ENCODE data around the gene CCSER2. TPM values are rescaled to one million over a fixed set of nuclear protein-coding genes. Genes with fewer than 3 reads are reported as not detected.

Gene CCSER2
- total and polyA plus RNA-seq, 12 donors = 8.3 to 63.9 (median 38.1) TPM

- H3K27me3 ChIP-seq = peaks cover 11% of the 10 kb centered on the region
These were observed 219.2 kb downstream of the CCSER2 start for GRCh38 chr10:84547616-84548015.

DNA sequence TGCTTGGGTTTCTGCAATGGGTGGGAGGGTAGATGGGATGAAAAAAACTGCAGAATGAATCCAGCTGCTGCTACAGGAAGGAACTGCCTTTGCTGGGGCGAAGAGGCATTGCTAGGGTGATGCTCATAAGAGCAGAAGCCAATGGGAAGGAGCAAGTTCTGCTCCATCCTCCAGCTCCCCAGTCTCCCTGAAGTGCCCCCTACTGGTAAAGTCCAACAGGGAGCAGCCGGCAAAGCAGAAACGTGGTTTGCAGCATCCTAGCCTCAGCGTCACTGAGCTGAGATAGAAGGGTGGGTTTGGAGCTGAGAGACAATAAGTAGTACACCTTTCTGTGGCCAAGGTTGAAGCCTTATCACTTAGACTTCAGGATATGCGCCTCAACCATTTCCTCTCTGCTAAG, 220.5 kb downstream of the CCSER2 start:
- intact Hi-C loops (cut with DNase I) = no loop called here
- no peaks in the 10 kb centered on the region for H3K9me3 ChIP-seq (replicated peaks in 1 of 3)
- WGBS, 4 donors = 28 to 35% (median 33%) methylated on average over 5 of the region's 5 CpGs
- H3K4me3 ChIP-seq = no peak overlapping the region
- TF ChIP-seq POLR2A (IDR thresholded peaks at IDR 0.05) = no peak
- TF ChIP-seq, protein P1, sequence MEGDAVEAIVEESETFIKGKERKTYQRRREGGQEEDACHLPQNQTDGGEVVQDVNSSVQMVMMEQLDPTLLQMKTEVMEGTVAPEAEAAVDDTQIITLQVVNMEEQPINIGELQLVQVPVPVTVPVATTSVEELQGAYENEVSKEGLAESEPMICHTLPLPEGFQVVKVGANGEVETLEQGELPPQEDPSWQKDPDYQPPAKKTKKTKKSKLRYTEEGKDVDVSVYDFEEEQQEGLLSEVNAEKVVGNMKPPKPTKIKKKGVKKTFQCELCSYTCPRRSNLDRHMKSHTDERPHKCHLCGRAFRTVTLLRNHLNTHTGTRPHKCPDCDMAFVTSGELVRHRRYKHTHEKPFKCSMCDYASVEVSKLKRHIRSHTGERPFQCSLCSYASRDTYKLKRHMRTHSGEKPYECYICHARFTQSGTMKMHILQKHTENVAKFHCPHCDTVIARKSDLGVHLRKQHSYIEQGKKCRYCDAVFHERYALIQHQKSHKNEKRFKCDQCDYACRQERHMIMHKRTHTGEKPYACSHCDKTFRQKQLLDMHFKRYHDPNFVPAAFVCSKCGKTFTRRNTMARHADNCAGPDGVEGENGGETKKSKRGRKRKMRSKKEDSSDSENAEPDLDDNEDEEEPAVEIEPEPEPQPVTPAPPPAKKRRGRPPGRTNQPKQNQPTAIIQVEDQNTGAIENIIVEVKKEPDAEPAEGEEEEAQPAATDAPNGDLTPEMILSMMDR (IDR thresholded peaks at IDR 0.05) = peak in 1 of 6 experiments; percentile 11
- no peak for DNase-seq
- no peak overlapping the region for H3K27ac ChIP-seq
- no peaks in the 10 kb centered on the region for H3K4me1 ChIP-seq (replicated peaks in 1 of 2)
- H3K36me3 ChIP-seq (replicated peaks in 1 of 2) = no peaks in the 10 kb centered on the region
- H3K27me3 ChIP-seq = peaks cover 11% of the 10 kb centered on the region

More at GRCh38 chr10:84547616-84548015, 219.2 kb downstream of the CCSER2 start:
- 81 to 92% (median 88%) methylated on average over 3 of the region's 3 CpGs for WGBS, 4 donors
- no peaks in the 10 kb centered on the region for H3K36me3 ChIP-seq (replicated peaks in 1 of 2)
- H3K4me3 ChIP-seq = no peak overlapping the region
- no peak overlapping the region for H3K27ac ChIP-seq
- TF ChIP-seq, protein P1 (IDR thresholded peaks at IDR 0.05) = no peak
- DNase-seq = no peak
- H3K4me1 ChIP-seq (replicated peaks in 1 of 2) = no peaks in the 10 kb centered on the region
- H3K9me3 ChIP-seq (replicated peaks in 1 of 3) = no peaks in the 10 kb centered on the region
- intact Hi-C loops (cut with DNase I) = no loop called here

- no peak for DNase-seq
- WGBS, 4 donors = 43 to 61% (median 53%) methylated on average over 11 of the region's 11 CpGs
- TF ChIP-seq POLR2A (IDR thresholded peaks at IDR 0.05) = no peak
- TF ChIP-seq, protein P1 (IDR thresholded peaks at IDR 0.05) = no peak
- Histone ChIP-seq H3K27ac (no peak overlapping the region), H3K4me3 (no peak overlapping the region), H3K9me3 (replicated peaks in 1 of 3) (no peaks in the 10 kb centered on the region), H3K36me3 (replicated peaks in 1 of 2) (no peaks in the 10 kb centered on the region), H3K27me3 (peaks cover 11% of the 10 kb centered on the region), H3K4me1 (replicated peaks in 1 of 2) (no peaks in the 10 kb centered on the region)
- intact Hi-C loops (cut with DNase I) = no loop called here
These were observed 221.2 kb downstream of the CCSER2 start for GRCh38 chr10:84549368-84550165.

- WGBS, 4 donors = 78 to 90% (median 82%) methylated on average over 5 of the region's 5 CpGs
- no peak for TF ChIP-seq POLR2A (IDR thresholded peaks at IDR 0.05)
- TF ChIP-seq, protein P1 (IDR thresholded peaks at IDR 0.05) = no peak
- intact Hi-C loops (cut with DNase I) = no loop called here
- peaks cover 11% of the 10 kb centered on the region for H3K27me3 ChIP-seq
- no peak overlapping the region for H3K27ac ChIP-seq
- H3K36me3 ChIP-seq (replicated peaks in 1 of 2) = no peaks in the 10 kb centered on the region
- H3K4me3 ChIP-seq = no peak overlapping the region
- H3K9me3 ChIP-seq (replicated peaks in 1 of 3) = no peaks in the 10 kb centered on the region
- DNase-seq = no peak
- no peaks in the 10 kb centered on the region for H3K4me1 ChIP-seq (replicated peaks in 1 of 2)
These were observed 222.5 kb downstream of the CCSER2 start for GRCh38 chr10:84550756-84551436.

Measured in adrenal gland (tissue), 12 donors.